H1 (cell line): ENCODE measurements around the gene HIPK2. TPM values are rescaled to one million over a fixed set of nuclear protein-coding genes. Genes with fewer than 3 reads are reported as not detected.

Source experiments
- ASH2L ChIP-seq: fragments of 200-600, 300-600 bp; sonication (generic); IDR thresholded peaks from one replicate; pipeline ENCODE4 v1.7.1; 2017; ENCODE audit warnings: low read length
- CHD7 ChIP-seq: fragments of 300-600 bp; sonication (generic); IDR thresholded peaks from 2 replicates; pipeline ENCODE4 v1.7.1; 2012; ENCODE audit warnings: low read length, moderate library complexity, mild to moderate bottlenecking, inconsistent platforms; ENCODE audit not compliant: insufficient replicate concordance
- GTF2F1 ChIP-seq: IDR thresholded peaks from 2 replicates; pipeline ENCODE4 v1.6.1; 2012; ENCODE audit warnings: low read depth, low read length, improper control_type of control experiment, borderline replicate concordance
- POLR2AphosphoS5 ChIP-seq: IDR thresholded peaks from 2 replicates; pipeline ENCODE4 v1.6.1; 2011; ENCODE audit warnings: low read depth, low read length
- RNF2 ChIP-seq: fragments of 200-900, 300-1000 bp; sonication (generic); IDR thresholded peaks from 2 replicates; pipeline ENCODE4 v1.7.1; 2016; ENCODE audit warnings: borderline replicate concordance, low read depth, mild to moderate bottlenecking, antibody characterized with exemption, low read length; ENCODE audit not compliant: poor library complexity, severe bottlenecking; ENCODE audit errors: missing control alignments
- TEAD4 ChIP-seq: IDR thresholded peaks from 2 replicates; pipeline ENCODE4 v1.6.1; 2012; ENCODE audit warnings: low read depth, low read length, inconsistent platforms, mixed read lengths
- polyA plus RNA-seq, 7 experiments: library from polyadenylated mRNA; depleted of rRNA in 3 of 7; stranded (reverse) in 5 of 7; unstranded in 2 of 7; fragments of >200 nt in 5 of 7; fragments of 200-250 nt in 2 of 7; gene quantifications; 1 replicate in 5 of 7; 2 replicates in 1 of 7; 4 replicates in 1 of 7; pipeline versions ENCODE4 v1.2.1 to v1.2.3, GENCODE V29; 2011 to 2013; ENCODE audit warnings: missing spikeins in 2 of 7, mixed read lengths in 2 of 7
- total RNA-seq: library from RNA; stranded (reverse); fragmentation: NEBNext Ultra II Directional; extraction: Animal tissue kit (Norgen Biotek cat#: 25700); gene quantifications from 2 replicates; pipeline ENCODE4 v1.2.1, GENCODE V29; 2021

Gene HIPK2
- total and polyA plus RNA-seq, 2 of the 8 experiments (the other 6 are each of a cell fraction or from before 2014, with no cell fraction given) = 8.3 to 24.3 TPM

- no peak for TF ChIP-seq CHD7
- no peak for TF ChIP-seq POLR2AphosphoS5
- no peak for TF ChIP-seq ASH2L
- no peak for TF ChIP-seq GTF2F1
- TF ChIP-seq TEAD4 = no peak
- no peak for TF ChIP-seq RNF2
Measured at GRCh38 chr7:139648391-139648861, 129.4 kb downstream of the HIPK2 start (continued).
